Thyroid gland (tissue), 4 donors: Measurements from ENCODE around the gene ZRSR2.

Source experiments
- POLR2A ChIP-seq, 2 donors: fragments of 450-650 bp; IDR thresholded peaks; one replicate each; pipeline ENCODE4 v1.6.1; 2017; ENCODE audit warnings: antibody characterized with exemption in 2 of 2, mild to moderate bottlenecking in 2 of 2, moderate library complexity in 1 of 2
- TF ChIP-seq, protein P1 (sequence below), 6 experiments: fragments of 200-600 bp in 3 of 6; fragments of 450-650 bp in 3 of 6; sonication (generic) in 3 of 6; IDR thresholded peaks; one replicate each; pipeline ENCODE4 v1.5.1; 2016 to 2019; ENCODE audit warnings: antibody characterized with exemption in 6 of 6, mild to moderate bottlenecking in 2 of 6, inconsistent platforms in 1 of 6, moderate library complexity in 1 of 6

- TF ChIP-seq, protein P1, sequence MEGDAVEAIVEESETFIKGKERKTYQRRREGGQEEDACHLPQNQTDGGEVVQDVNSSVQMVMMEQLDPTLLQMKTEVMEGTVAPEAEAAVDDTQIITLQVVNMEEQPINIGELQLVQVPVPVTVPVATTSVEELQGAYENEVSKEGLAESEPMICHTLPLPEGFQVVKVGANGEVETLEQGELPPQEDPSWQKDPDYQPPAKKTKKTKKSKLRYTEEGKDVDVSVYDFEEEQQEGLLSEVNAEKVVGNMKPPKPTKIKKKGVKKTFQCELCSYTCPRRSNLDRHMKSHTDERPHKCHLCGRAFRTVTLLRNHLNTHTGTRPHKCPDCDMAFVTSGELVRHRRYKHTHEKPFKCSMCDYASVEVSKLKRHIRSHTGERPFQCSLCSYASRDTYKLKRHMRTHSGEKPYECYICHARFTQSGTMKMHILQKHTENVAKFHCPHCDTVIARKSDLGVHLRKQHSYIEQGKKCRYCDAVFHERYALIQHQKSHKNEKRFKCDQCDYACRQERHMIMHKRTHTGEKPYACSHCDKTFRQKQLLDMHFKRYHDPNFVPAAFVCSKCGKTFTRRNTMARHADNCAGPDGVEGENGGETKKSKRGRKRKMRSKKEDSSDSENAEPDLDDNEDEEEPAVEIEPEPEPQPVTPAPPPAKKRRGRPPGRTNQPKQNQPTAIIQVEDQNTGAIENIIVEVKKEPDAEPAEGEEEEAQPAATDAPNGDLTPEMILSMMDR (IDR thresholded peaks at IDR 0.05): no peak
- no peak for TF ChIP-seq POLR2A (IDR thresholded peaks at IDR 0.05)
These were observed 43.8 kb downstream of the ZRSR2 start for GRCh38 chrX:15834053-15834452.
